Upper lobe of left lung (tissue), 4 donors: Measurements from ENCODE around the gene DGCR8.

ENCODE experiments used
- EP300 ChIP-seq, 4 donors: sonication (generic); formaldehyde crosslinking; IDR thresholded peaks; one replicate each; pipeline ENCODE4 v1.5.1; 2017; ENCODE audit warnings: antibody characterized with exemption in 4 of 4, control low read depth in 2 of 4
- POLR2A ChIP-seq, 4 donors: fragments of 450-650 bp; IDR thresholded peaks; one replicate each; pipeline ENCODE4 v1.5.1; 2016 to 2017; ENCODE audit warnings: antibody characterized with exemption in 4 of 4, mild to moderate bottlenecking in 2 of 4
- POLR2AphosphoS5 ChIP-seq, 2 donors: sonication (generic); formaldehyde crosslinking; IDR thresholded peaks; one replicate each; pipeline ENCODE4 v1.5.1; 2017; ENCODE audit warnings: antibody characterized with exemption in 2 of 2
- TF ChIP-seq, protein P1 (sequence below), 6 experiments: fragments of 450-650 bp in 4 of 6; fragments of 200-600 bp in 2 of 6; sonication (generic) in 2 of 6; IDR thresholded peaks; one replicate each; pipeline ENCODE4 v1.5.1; 2016 to 2019; ENCODE audit warnings: antibody characterized with exemption in 6 of 6

- TF ChIP-seq POLR2AphosphoS5 (IDR thresholded peaks at IDR 0.05): no peak
- TF ChIP-seq POLR2A (IDR thresholded peaks at IDR 0.05): no peak
- TF ChIP-seq, protein P1, sequence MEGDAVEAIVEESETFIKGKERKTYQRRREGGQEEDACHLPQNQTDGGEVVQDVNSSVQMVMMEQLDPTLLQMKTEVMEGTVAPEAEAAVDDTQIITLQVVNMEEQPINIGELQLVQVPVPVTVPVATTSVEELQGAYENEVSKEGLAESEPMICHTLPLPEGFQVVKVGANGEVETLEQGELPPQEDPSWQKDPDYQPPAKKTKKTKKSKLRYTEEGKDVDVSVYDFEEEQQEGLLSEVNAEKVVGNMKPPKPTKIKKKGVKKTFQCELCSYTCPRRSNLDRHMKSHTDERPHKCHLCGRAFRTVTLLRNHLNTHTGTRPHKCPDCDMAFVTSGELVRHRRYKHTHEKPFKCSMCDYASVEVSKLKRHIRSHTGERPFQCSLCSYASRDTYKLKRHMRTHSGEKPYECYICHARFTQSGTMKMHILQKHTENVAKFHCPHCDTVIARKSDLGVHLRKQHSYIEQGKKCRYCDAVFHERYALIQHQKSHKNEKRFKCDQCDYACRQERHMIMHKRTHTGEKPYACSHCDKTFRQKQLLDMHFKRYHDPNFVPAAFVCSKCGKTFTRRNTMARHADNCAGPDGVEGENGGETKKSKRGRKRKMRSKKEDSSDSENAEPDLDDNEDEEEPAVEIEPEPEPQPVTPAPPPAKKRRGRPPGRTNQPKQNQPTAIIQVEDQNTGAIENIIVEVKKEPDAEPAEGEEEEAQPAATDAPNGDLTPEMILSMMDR (IDR thresholded peaks at IDR 0.05): no peak
- no peak for TF ChIP-seq EP300 (IDR thresholded peaks at IDR 0.05)
These were observed 974 bp downstream of the DGCR8 start for GRCh38 chr22:20080776-20081654.
